Stomach (tissue), 9 donors: ENCODE data around the gene GAS2. TPM values are rescaled to one million over a fixed set of nuclear protein-coding genes. Genes with fewer than 3 reads are reported as not detected.

ENCODE experiments used
- DNase-seq, 2 donors: peaks; one replicate each; pipeline versions ENCODE4 v3.0.0 to v3.0.0-alpha.2; 2013 to 2019
- H3K27ac ChIP-seq, 5 donors: fragments of 200-600 bp in 4 of 5; sonication (generic) in 4 of 5; one replicate each; pipeline ENCODE4 v1.5.1; 2013 to 2019; ENCODE audit warnings: mild to moderate bottlenecking in 1 of 5, moderate library complexity in 1 of 5
- H3K27me3 ChIP-seq, 3 donors: fragments of 200-600 bp; sonication (generic); one replicate each; pipeline ENCODE4 v1.5.1; 2017 to 2019; ENCODE audit warnings: mixed run types in 1 of 3
- H3K36me3 ChIP-seq, 4 donors: fragments of 200-600 bp; sonication (generic); 1 replicate in 3 of 4; 2 replicates in 1 of 4; pipeline ENCODE4 v1.5.1; 2016 to 2019
- H3K4me1 ChIP-seq, 4 donors: fragments of 200-600 bp; sonication (generic); one replicate each; pipeline ENCODE4 v1.5.1; 2016 to 2019
- H3K4me3 ChIP-seq, 4 donors: fragments of 200-600 bp; sonication (generic) in 3 of 4; one replicate each; pipeline ENCODE4 v1.5.1; 2016 to 2019; ENCODE audit warnings: mild to moderate bottlenecking in 1 of 4
- H3K9me3 ChIP-seq, 4 donors: fragments of 200-600 bp; sonication (generic); one replicate each; pipeline ENCODE4 v1.5.1; 2016 to 2019
- EP300 ChIP-seq: sonication (generic); formaldehyde crosslinking; IDR thresholded peaks from one replicate; pipeline ENCODE4 v1.6.1; 2017; ENCODE audit warnings: antibody characterized with exemption
- POLR2A ChIP-seq, 4 donors: fragments of 450-650 bp; IDR thresholded peaks; one replicate each; pipeline ENCODE4 v1.6.1; 2016; ENCODE audit warnings: antibody characterized with exemption in 4 of 4, control low read depth in 2 of 4, mild to moderate bottlenecking in 1 of 4, moderate library complexity in 1 of 4
- POLR2AphosphoS5 ChIP-seq, 3 donors: sonication (generic); formaldehyde crosslinking; IDR thresholded peaks; one replicate each; pipeline ENCODE4 v1.6.1; 2016; ENCODE audit warnings: antibody characterized with exemption in 3 of 3
- WGBS, 5 donors: extraction: QIAGEN DNeasy Blood & Tissue Kit in 3 of 5; methylation state at CpG; one replicate each; pipeline versions ENCODE4 v1.1.5 to v1.1.7; 2013 to 2018; 5-methylcytosine and 5-hydroxymethylcytosine counted together
- intact Hi-C: fragments of 100-400 bp; cut with DNase I; formaldehyde crosslinking; loops from one replicate; pipeline ENCODE4 v1.15.1; 2023; ENCODE audit warnings: low total_unique reads
- polyA plus RNA-seq, 3 donors: library from polyadenylated mRNA; stranded (reverse); fragments of 200-250 nt; gene quantifications; one replicate each; pipeline ENCODE4 v1.2.3, GENCODE V29; 2013
- total RNA-seq, 5 donors: library from RNA; depleted of rRNA; stranded (reverse); fragments of >200 nt; gene quantifications; one replicate each; pipeline versions ENCODE4 v1.1.0 to v1.2.3, GENCODE V29; 2014 to 2016
- TF ChIP-seq, protein P1 (sequence below), 7 experiments: fragments of 450-650 bp in 4 of 7; fragments of 200-600 bp in 3 of 7; sonication (generic) in 3 of 7; IDR thresholded peaks; one replicate each; pipeline ENCODE4 v1.5.1; 2016 to 2019; ENCODE audit warnings: antibody characterized with exemption in 7 of 7, control low read depth in 2 of 7, mild to moderate bottlenecking in 1 of 7
- donor health status: healthy with polysubstance abuse.
- donor health status: Bipolar disorder and iron deficiency.
- donor health status: healthy.

The GAS2 gene
- total and polyA plus RNA-seq, 8 donors = 0.45 to 39.4 (median 3.7) TPM

DNA sequence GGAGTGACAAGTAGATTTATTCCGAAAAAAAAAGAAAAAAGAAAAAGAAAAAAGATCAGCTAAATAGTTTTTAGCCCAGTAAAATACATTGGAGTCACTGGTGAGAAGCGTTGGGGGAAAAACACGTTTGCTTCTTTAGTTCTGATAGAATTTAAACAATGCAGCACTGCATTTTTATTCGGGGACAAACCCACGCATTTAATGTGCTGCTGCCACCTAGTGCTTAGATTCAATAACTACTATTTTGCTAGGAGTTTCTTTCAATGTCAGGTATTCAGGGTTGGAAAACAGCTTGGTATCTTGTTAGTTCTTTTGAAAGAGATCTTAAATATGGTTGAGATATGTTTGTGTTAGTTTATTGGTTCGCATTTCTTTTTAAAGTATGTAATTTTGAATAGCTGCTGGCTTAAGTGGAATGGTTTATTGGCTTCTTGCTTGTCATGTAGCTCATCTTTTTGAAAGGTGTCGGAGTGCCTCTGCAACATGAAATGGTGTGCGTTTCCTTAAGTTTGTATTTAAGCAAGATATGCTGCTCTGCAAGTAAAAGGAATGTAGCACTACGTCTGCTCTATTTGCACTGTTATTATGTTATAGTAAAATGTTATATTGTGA, 121.2 kb downstream of the GAS2 start:
- intact Hi-C loops = loop anchor here (10.0 kb wide), 1 partner anchor 453 kb away; the partner anchor contains the start of gene SLC17A6
- DNase-seq = peak in 1 of 2 donors; percentile 75
- Histone ChIP-seq H3K4me1 (no peaks in the 10 kb centered on the region), H3K27me3 (no peaks in the 10 kb centered on the region), H3K36me3 (no peaks in the 10 kb centered on the region), H3K9me3 (peaks cover 0 to 6% (median 0%) of the 10 kb centered on the region in 4 donors), H3K27ac (no peak overlapping the region), H3K4me3 (no peak overlapping the region)
- WGBS, 5 donors = 22 to 26% (median 25%) methylated on average over 9 of the region's 9 CpGs
- TF ChIP-seq POLR2AphosphoS5 (IDR thresholded peaks at IDR 0.05) (no peak), POLR2A (IDR thresholded peaks at IDR 0.05) (no peak)
- TF ChIP-seq, protein P1, sequence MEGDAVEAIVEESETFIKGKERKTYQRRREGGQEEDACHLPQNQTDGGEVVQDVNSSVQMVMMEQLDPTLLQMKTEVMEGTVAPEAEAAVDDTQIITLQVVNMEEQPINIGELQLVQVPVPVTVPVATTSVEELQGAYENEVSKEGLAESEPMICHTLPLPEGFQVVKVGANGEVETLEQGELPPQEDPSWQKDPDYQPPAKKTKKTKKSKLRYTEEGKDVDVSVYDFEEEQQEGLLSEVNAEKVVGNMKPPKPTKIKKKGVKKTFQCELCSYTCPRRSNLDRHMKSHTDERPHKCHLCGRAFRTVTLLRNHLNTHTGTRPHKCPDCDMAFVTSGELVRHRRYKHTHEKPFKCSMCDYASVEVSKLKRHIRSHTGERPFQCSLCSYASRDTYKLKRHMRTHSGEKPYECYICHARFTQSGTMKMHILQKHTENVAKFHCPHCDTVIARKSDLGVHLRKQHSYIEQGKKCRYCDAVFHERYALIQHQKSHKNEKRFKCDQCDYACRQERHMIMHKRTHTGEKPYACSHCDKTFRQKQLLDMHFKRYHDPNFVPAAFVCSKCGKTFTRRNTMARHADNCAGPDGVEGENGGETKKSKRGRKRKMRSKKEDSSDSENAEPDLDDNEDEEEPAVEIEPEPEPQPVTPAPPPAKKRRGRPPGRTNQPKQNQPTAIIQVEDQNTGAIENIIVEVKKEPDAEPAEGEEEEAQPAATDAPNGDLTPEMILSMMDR (IDR thresholded peaks at IDR 0.05) = peak in 5 of 7 experiments; percentile 16 to 60 (median 47)

DNA sequence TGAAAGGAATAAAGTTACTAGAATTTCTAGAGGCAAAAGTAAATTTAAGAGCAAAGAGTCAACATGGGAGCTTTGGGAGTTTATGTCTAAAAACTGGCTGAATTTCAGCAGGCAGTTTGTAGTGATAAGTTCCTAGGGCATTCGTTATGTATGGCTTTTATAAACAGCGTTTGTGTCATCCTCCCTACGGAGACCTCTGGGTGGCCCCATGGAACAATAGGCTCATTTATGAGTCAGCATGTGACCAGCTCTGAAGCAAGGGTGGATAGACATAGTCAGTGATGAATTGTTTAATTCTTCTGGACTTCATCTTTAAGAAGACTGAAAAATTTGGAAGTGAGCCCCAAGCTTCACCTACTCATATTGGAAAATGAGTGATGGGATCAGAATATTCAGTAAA, 126.1 kb downstream of the GAS2 start:
- Histone ChIP-seq H3K36me3 (no peaks in the 10 kb centered on the region), H3K4me1 (no peaks in the 10 kb centered on the region), H3K27me3 (no peaks in the 10 kb centered on the region), H3K27ac (no peak overlapping the region), H3K9me3 (no peaks in the 10 kb centered on the region), H3K4me3 (no peak overlapping the region)
- intact Hi-C loops = no loop called here
- no peak for TF ChIP-seq EP300
- TF ChIP-seq POLR2AphosphoS5 (IDR thresholded peaks at IDR 0.05) = no peak
- no peak for TF ChIP-seq POLR2A (IDR thresholded peaks at IDR 0.05)
- TF ChIP-seq, protein P1 (IDR thresholded peaks at IDR 0.05) = no peak
- WGBS, 5 donors = 12 to 29% (median 18%) methylated on average over 3 of the region's 3 CpGs
- DNase-seq = peak in 1 of 2 donors; percentile 59

DNA sequence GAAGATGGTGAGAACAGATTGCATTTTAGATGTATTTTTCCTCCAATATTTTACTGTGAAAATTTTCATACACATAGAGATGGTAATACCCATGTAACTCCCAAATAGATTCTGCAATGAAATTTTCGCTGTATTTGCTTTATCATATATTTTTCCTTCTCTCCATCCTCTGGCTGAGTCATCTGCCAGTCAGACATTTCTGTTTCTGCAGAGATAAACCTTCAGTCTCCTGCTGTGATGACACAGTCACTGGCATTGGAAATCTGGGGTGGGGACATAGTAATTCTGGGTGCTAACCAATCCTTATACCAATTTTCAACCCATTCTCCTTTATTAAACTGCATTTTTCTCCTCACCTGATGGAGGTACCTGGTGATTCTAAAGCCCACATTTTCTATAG, 129.5 kb downstream of the GAS2 start:
- H3K27me3 ChIP-seq = no peaks in the 10 kb centered on the region
- TF ChIP-seq POLR2AphosphoS5 (IDR thresholded peaks at IDR 0.05) = no peak
- TF ChIP-seq EP300 = no peak
- TF ChIP-seq, protein P1 (IDR thresholded peaks at IDR 0.05) = no peak
- TF ChIP-seq POLR2A (IDR thresholded peaks at IDR 0.05) = no peak
- 75 to 93% (median 89%) methylated on average over 1 of the region's 1 CpG for WGBS, 5 donors
- no peak overlapping the region for H3K27ac ChIP-seq
- no peak for DNase-seq
- intact Hi-C loops = no loop called here
- no peak overlapping the region for H3K4me3 ChIP-seq
- no peaks in the 10 kb centered on the region for H3K4me1 ChIP-seq
- no peaks in the 10 kb centered on the region for H3K36me3 ChIP-seq
- H3K9me3 ChIP-seq = no peaks in the 10 kb centered on the region

DNA sequence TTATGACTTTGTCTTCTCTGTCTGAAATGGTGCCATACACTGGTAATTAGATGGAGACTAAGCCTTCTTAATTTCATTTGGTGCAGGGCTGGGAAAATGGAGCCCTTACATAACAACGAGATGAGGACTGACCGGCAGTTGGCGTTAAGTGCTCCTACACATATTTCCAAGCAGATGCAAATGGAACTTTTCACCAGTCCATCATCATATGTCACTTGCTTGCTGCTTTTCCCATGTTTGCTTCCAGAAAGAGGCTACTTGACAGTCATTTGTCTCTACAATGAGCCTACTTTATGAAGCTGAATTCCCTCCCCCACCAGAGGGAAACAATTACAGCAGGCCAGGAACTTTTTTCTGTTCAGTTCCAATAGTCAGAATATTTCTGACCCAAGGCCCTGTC, 130.6 kb downstream of the GAS2 start:
- intact Hi-C loops = no loop called here
- no peak overlapping the region for H3K4me3 ChIP-seq
- TF ChIP-seq POLR2A (IDR thresholded peaks at IDR 0.05) (no peak), EP300 (no peak), POLR2AphosphoS5 (IDR thresholded peaks at IDR 0.05) (no peak)
- TF ChIP-seq, protein P1 (IDR thresholded peaks at IDR 0.05) = no peak
- H3K9me3 ChIP-seq = no peaks in the 10 kb centered on the region
- 81 to 96% (median 89%) methylated on average over 3 of the region's 3 CpGs for WGBS, 5 donors
- no peak for DNase-seq
- H3K36me3 ChIP-seq = no peaks in the 10 kb centered on the region
- no peaks in the 10 kb centered on the region for H3K4me1 ChIP-seq
- H3K27ac ChIP-seq = no peak overlapping the region
- H3K27me3 ChIP-seq = no peaks in the 10 kb centered on the region
